ENCODE measurements around the gene TDRD10.

Gene TDRD10

DNA sequence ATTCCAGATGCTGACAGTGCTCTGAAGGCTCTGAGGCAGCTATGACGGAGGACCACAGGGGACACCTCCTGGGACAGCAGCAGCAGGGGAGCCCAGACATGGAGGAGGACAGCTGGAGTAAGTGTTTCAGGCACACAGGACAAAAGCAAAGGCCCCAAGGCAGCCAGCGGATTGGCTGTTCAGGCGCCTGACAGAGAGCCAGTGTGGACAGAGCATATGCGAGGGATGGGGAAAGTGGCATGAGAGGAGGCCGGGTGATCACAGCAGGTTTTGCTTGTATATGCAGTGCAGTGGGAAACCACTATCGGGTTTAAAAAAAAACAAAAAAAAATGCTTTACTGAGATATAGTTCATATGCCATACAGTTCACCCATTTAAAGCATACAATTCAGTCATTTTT lies 84.6 kb downstream of the TDRD10 start:
- Histone ChIP-seq H3K36me3 (peaks cover 100% of the 10 kb centered on the region), H3K4me1 (peaks cover 31% of the 10 kb centered on the region), H3K27me3 (no peaks in the 10 kb centered on the region), H3K4me3 (ENCODE audit: low read depth, low read length) (no peak overlapping the region), H3K9me3 (no peaks in the 10 kb centered on the region)
- DNase-seq: no peak
- TF ChIP-seq, protein P1, sequence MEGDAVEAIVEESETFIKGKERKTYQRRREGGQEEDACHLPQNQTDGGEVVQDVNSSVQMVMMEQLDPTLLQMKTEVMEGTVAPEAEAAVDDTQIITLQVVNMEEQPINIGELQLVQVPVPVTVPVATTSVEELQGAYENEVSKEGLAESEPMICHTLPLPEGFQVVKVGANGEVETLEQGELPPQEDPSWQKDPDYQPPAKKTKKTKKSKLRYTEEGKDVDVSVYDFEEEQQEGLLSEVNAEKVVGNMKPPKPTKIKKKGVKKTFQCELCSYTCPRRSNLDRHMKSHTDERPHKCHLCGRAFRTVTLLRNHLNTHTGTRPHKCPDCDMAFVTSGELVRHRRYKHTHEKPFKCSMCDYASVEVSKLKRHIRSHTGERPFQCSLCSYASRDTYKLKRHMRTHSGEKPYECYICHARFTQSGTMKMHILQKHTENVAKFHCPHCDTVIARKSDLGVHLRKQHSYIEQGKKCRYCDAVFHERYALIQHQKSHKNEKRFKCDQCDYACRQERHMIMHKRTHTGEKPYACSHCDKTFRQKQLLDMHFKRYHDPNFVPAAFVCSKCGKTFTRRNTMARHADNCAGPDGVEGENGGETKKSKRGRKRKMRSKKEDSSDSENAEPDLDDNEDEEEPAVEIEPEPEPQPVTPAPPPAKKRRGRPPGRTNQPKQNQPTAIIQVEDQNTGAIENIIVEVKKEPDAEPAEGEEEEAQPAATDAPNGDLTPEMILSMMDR (IDR thresholded peaks at IDR 0.05; ENCODE audit: low read depth, low read length): no peak

DNA sequence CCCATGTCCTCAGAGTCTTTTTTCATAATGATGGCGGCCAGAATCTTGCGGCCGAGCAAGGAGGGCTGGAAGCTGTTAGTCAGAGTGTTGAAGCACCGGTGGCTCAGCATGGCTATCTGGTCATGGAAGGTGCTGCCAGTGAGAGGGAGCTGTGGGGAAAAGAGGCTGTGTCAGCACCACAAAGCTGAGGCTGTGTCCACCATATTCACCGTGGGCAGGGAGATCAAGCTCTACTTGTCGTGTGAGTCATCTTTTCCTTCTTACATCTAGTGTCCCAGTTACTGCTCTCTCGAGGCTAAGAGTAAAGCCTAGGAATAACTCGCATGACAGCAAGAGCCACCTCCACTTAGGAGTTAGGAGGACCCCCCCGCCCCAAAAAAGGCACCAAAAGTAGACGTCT lies 87.8 kb downstream of the TDRD10 start:
- H3K9me3 ChIP-seq: no peaks in the 10 kb centered on the region
- H3K4me1 ChIP-seq: peaks cover 18% of the 10 kb centered on the region
- TF ChIP-seq, protein P1 (IDR thresholded peaks at IDR 0.05; ENCODE audit: low read depth, low read length): no peak

GRCh38 chr1:154590756-154591155 lies 88.7 kb downstream of the TDRD10 start:
- peaks cover 94% of the 10 kb centered on the region for H3K36me3 ChIP-seq
- H3K27me3 ChIP-seq: no peaks in the 10 kb centered on the region

More for the DNA sequence above, 87.8 kb downstream of the TDRD10 start:
- DNase-seq: no peak
- Histone ChIP-seq H3K36me3 (peaks cover 96% of the 10 kb centered on the region), H3K27me3 (no peaks in the 10 kb centered on the region), H3K4me3 (ENCODE audit: low read depth, low read length) (no peak overlapping the region)

DNA sequence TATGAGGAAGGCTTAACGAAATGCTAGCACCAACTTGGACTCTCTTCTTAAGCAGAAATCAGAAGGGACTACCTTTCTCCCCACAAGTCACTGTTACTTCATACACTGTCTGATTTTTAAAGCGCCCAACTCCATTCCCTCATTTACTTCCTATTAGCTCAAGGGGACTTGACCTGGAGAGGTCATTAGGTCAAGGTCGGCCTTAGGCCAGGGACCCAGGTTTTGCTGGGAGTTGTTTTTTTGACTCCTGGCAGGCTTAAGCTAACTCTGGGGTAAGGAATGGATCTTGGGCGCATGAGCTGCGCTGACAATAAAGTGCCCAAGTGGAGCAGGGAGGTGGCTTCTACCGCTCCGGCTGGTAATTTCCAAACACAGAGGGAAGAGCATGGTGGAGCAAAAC lies 89.2 kb downstream of the TDRD10 start:
- H3K9me3 ChIP-seq: no peaks in the 10 kb centered on the region
- peaks cover 94% of the 10 kb centered on the region for H3K36me3 ChIP-seq
- no peak overlapping the region for H3K4me3 ChIP-seq (ENCODE audit: low read depth, low read length)
- no peak for DNase-seq
- H3K4me1 ChIP-seq: peaks cover 3% of the 10 kb centered on the region
- TF ChIP-seq, protein P1 (IDR thresholded peaks at IDR 0.05; ENCODE audit: low read depth, low read length): no peak
- H3K27me3 ChIP-seq: no peaks in the 10 kb centered on the region

More at GRCh38 chr1:154590756-154591155, 88.7 kb downstream of the TDRD10 start:
- TF ChIP-seq, protein P1 (IDR thresholded peaks at IDR 0.05; ENCODE audit: low read depth, low read length): no peak
- Histone ChIP-seq H3K9me3 (no peaks in the 10 kb centered on the region), H3K4me1 (peaks cover 8% of the 10 kb centered on the region), H3K4me3 (ENCODE audit: low read depth, low read length) (no peak overlapping the region)
- DNase-seq: no peak

GRCh38 chr1:154593390-154593789 lies 91.4 kb downstream of the TDRD10 start:
- Histone ChIP-seq H3K4me3 (ENCODE audit: low read depth, low read length) (no peak overlapping the region), H3K36me3 (peaks cover 94% of the 10 kb centered on the region), H3K4me1 (no peaks in the 10 kb centered on the region), H3K9me3 (no peaks in the 10 kb centered on the region), H3K27me3 (no peaks in the 10 kb centered on the region)
- no peak for DNase-seq
- TF ChIP-seq, protein P1 (IDR thresholded peaks at IDR 0.05; ENCODE audit: low read depth, low read length): no peak

DNA sequence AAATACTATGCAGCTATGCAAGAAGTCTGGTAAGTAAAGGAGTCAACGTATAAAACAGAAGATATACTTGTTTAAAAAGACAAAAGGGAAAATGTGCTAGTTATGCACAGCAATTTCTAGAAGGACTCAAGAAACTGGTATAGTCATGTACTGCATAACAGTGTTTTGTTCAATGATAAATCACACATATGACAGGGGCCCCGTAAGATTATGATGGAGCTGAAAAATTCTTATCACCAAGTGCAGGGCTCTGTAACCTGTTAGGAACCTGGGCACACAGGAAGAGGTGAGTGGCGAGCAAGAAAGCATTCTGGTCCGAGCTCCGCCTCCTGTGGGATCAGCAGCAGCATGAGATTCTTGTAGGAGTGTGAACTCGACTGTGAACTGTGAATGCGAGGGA lies 92.8 kb downstream of the TDRD10 start:
- Histone ChIP-seq H3K4me3 (ENCODE audit: low read depth, low read length) (no peak overlapping the region), H3K36me3 (peaks cover 87% of the 10 kb centered on the region), H3K27me3 (no peaks in the 10 kb centered on the region), H3K4me1 (no peaks in the 10 kb centered on the region), H3K9me3 (no peaks in the 10 kb centered on the region)
- TF ChIP-seq, protein P1 (IDR thresholded peaks at IDR 0.05; ENCODE audit: low read depth, low read length): no peak
- DNase-seq: no peak

All from BE2C (cell line).